NT2/D1 (cell line): Measurements from ENCODE around the gene KCTD17.

Source experiments
- YY1 ChIP-seq: IDR thresholded peaks from 2 replicates; pipeline ENCODE4 v1.6.1; 2011; ENCODE audit not compliant: insufficient read length, insufficient read depth
- ZNF274 ChIP-seq: IDR thresholded peaks from 2 replicates; pipeline ENCODE4 v1.6.1; 2011; ENCODE audit warnings: mild to moderate bottlenecking, low read depth, low read length

DNA sequence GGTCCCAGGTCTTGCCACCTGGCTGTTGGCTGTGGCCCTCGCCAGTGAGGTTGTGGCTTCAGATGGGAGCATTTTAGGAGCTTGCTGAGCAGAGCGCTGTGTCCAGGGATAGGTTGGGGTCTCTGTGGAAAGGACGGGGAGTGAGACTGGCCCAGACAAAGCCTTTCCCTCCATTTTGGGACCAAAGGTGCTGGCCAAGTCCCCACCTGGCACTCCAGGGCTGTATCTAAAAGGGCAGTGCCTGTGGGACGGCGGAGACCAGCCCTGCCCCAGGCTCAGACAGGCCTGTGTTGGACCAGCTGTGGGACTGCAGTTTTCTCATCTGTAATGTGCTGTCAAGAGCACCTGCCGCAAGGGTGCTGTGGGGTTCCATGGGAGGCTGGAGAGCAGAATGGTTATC is 5.0 kb upstream of the KCTD17 start:
- TF ChIP-seq YY1, result no peak
- TF ChIP-seq ZNF274, result no peak
